22Rv1 (cell line): ENCODE data around the gene PCDHGA8.
"Not testable (repeated sequence)": the region's sequence is repeated elsewhere in the genome, so short reads cannot be mapped to it uniquely, and the experiment has no call there.

Experiments
- H3K27ac ChIP-seq: fragments of 450-650 bp; 2 replicates; pipeline ENCODE4 v1.5.1; 2017
- CTCF ChIP-seq: fragments of 450-650 bp; IDR thresholded peaks from 2 replicates; pipeline ENCODE4 v1.5.1; 2017; ENCODE audit warnings: mild to moderate bottlenecking
- ZFX ChIP-seq: fragments of 450-650 bp; IDR thresholded peaks from 2 replicates; pipeline ENCODE4 v1.6.1; 2017; ENCODE audit warnings: antibody characterized with exemption, borderline replicate concordance

The PCDHGA8 gene

GRCh38 chr5:141387557-141388311 is 4.7 kb upstream of the PCDHGA8 start, which contains the start of gene PCDHGB4:
Gene PCDHGB4 (plus strand): TSS chr5:141387698. CDS start chr5:141387885, 187 bp downstream.
- TF ChIP-seq CTCF = peak; percentile 71
- H3K27ac ChIP-seq = not testable (repeated sequence)

GRCh38 chr5:141388661-141389060 is 3.8 kb upstream of the PCDHGA8 start:
- no peak overlapping the region for H3K27ac ChIP-seq
- TF ChIP-seq CTCF (no peak), ZFX (no peak)

GRCh38 chr5:141389153-141390042 is 3.0 kb upstream of the PCDHGA8 start:
- TF ChIP-seq CTCF = no peak
- TF ChIP-seq ZFX = no peak
- no peak overlapping the region for H3K27ac ChIP-seq

- TF ChIP-seq ZFX (no peak), CTCF (no peak)
- no peak overlapping the region for H3K27ac ChIP-seq
Observed at GRCh38 chr5:141393267-141393666, 834 bp downstream of the PCDHGA8 start.

- not testable (repeated sequence) for H3K27ac ChIP-seq
Observed at GRCh38 chr5:141394401-141395187, 2.2 kb downstream of the PCDHGA8 start.

GRCh38 chr5:141397756-141398551 is 5.5 kb downstream of the PCDHGA8 start, which contains the start of gene PCDHGB5:
Gene PCDHGB5 (plus strand): TSS chr5:141397947. CDS start chr5:141398128, 181 bp downstream.
- not testable (repeated sequence) for H3K27ac ChIP-seq

- TF ChIP-seq ZFX (no peak), CTCF (no peak)
Observed at GRCh38 chr5:141398608-141399007, 6.2 kb downstream of the PCDHGA8 start.

More at GRCh38 chr5:141398608-141399007, 6.2 kb downstream of the PCDHGA8 start:
- no peak overlapping the region for H3K27ac ChIP-seq
